Thyroid gland (tissue), 4 donors: ENCODE measurements around the gene SOX4. TPM values are rescaled to one million over a fixed set of nuclear protein-coding genes. Genes with fewer than 3 reads are reported as not detected.
A peak's percentile ranks its signal among the peaks of the same experiment; 100 is the strongest.

Experiments used
- DNase-seq, 2 donors: peaks; one replicate each; pipeline ENCODE4 v3.0.0-alpha.2; 2019
- H3K27ac ChIP-seq, 3 donors: fragments of 200-600 bp; sonication (generic); 1 replicate in 2 of 3; 2 replicates in 1 of 3; pipeline ENCODE4 v1.5.1; 2016 to 2019; ENCODE audit warnings: mild to moderate bottlenecking in 1 of 3, moderate library complexity in 1 of 3
- H3K27me3 ChIP-seq: fragments of 200-600 bp; sonication (generic); one replicate; pipeline ENCODE4 v1.5.1; 2019
- H3K36me3 ChIP-seq, 2 donors: fragments of 200-600 bp; sonication (generic); one replicate each; pipeline ENCODE4 v1.5.1; 2016 to 2019
- H3K4me1 ChIP-seq, 2 donors: fragments of 200-600 bp; sonication (generic); one replicate each; pipeline ENCODE4 v1.5.1; 2017 to 2019
- H3K4me3 ChIP-seq, 3 donors: fragments of 200-600 bp; sonication (generic); replicated peaks in 1 of 3; 1 replicate in 2 of 3; 2 replicates in 1 of 3; pipeline ENCODE4 v1.5.1; 2016; ENCODE audit warnings: mild to moderate bottlenecking in 1 of 3
- H3K9me3 ChIP-seq: fragments of 200-600 bp; sonication (generic); one replicate; pipeline ENCODE4 v1.5.1; 2017
- CTCF ChIP-seq, 6 experiments: fragments of 200-600 bp in 3 of 6; fragments of 450-650 bp in 3 of 6; sonication (generic) in 3 of 6; IDR thresholded peaks; one replicate each; pipeline ENCODE4 v1.5.1; 2016 to 2019; ENCODE audit warnings: antibody characterized with exemption in 6 of 6, mild to moderate bottlenecking in 2 of 6, inconsistent platforms in 1 of 6, moderate library complexity in 1 of 6
- POLR2A ChIP-seq, 2 donors: fragments of 450-650 bp; IDR thresholded peaks; one replicate each; pipeline ENCODE4 v1.6.1; 2017; ENCODE audit warnings: antibody characterized with exemption in 2 of 2, mild to moderate bottlenecking in 2 of 2, moderate library complexity in 1 of 2
- WGBS, 2 donors: methylation state at CpG; one replicate each; pipeline ENCODE4 v1.1.5; 2017; 5-methylcytosine and 5-hydroxymethylcytosine counted together
- intact Hi-C: fragments of 100-400 bp; cut with DNase I; formaldehyde crosslinking; loops from one replicate; pipeline ENCODE4 v1.15.1; 2023
- total RNA-seq, 4 donors: library from RNA; depleted of rRNA; stranded (reverse); fragments of >200 nt; gene quantifications; one replicate each; pipeline ENCODE4 v1.2.3, GENCODE V29; 2016

Gene SOX4
- total RNA-seq, 4 donors from 2014 or later = 10.8 to 20.7 (median 14.7) TPM

DNA sequence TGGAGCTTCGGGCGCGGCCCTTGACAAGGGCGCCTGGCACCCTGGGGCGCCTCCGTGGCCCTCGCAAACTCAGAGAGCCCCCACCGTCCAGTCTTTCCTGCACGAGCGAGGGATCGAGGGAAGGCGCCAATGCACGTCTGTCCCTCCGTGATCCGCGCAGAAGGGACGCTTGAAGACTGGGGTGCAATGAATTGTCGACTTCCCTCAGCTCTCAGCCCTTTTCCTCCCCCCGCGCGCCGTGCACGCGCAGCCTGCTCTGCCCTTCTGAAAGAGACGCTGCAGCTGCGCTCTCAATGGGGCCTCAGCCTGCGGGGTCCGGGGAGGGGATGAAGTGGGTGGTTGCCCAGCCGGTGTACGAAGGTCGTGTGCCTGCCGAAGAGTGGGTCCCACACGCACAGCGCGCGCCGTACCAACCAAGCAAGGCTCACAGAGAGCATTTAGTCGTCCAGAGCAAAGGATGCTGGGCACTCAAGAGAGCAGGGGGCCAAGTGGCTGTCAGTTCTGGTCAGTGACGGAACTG lies 5.5 kb upstream of the SOX4 start:
- 0 to 1% methylated on average over 7 to 18 of the region's 39 CpGs for WGBS, 2 donors

DNA sequence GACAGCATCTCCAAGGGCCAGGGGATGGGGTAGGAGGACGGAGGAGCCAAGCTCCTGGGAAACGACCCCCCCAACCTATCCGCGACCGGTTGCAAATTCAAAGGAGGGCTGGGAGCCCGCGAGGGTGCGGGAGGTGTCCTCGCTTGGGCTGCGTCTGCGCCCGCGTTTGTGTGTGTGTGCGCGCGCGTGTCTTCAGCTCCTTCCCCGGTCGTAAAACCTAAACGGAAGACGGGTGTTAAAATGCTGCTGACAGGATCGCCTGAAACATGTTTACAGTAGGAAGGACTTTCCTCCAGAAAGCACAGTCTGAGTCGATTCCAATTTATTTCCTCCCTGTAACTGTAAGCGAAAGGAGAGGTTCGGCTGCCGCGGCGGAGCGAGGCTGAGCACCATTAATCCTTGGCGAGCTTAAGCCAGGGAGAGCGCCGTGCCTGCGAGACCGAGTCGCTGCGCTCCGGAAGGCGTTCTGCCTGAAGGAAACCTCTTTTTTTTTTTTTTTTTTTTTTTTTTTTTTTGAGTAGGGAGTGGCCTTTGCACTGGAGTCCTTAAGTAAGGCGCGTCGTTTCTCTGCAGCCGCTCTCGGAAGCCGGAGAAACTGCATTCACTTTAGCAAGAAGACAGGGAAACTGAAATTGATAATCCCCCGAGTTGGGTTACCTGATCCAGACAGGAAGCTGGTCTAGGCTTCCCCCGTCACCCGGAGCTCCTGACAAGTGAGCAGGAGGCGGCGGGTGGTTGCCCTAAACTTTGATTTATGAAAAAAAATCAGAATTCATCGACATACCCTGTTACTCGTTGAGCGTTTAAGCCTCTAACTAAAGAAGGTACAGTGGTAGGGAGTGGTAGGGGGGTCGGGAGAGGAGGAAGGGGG lies 4.8 kb upstream of the SOX4 start:
- Histone ChIP-seq H3K9me3 (no peaks in the 10 kb centered on the region), H3K27me3 (no peaks in the 10 kb centered on the region), H3K36me3 (no peaks in the 10 kb centered on the region), H3K4me1 (peaks cover 6 to 10% of the 10 kb centered on the region in 2 donors), H3K27ac (peak overlapping the region; percentile 65 to 80 (median 67)), H3K4me3 (peak overlapping the region; percentile 21 to 85 (median 38))
- peak; percentile 76 to 80 for DNase-seq
- TF ChIP-seq CTCF (IDR thresholded peaks at IDR 0.05) = no peak
- TF ChIP-seq POLR2A (IDR thresholded peaks at IDR 0.05) = peak in 1 of 2 donors; percentile 23
- intact Hi-C loops = loop anchor here (5.0 to 10.0 kb wide), 3 partner anchors 244 to 1021 kb away; no protein-coding TSS in a partner anchor
- WGBS, 2 donors = 0 to 1% methylated on average over 40 to 48 of the region's 53 CpGs

More for the DNA sequence above, 5.5 kb upstream of the SOX4 start:
- no peak for TF ChIP-seq CTCF (IDR thresholded peaks at IDR 0.05)
- no peak for TF ChIP-seq POLR2A (IDR thresholded peaks at IDR 0.05)
- no peaks in the 10 kb centered on the region for H3K27me3 ChIP-seq
- H3K27ac ChIP-seq = peak overlapping the region; percentile 65 to 80 (median 67)
- peak overlapping the region; percentile 21 to 85 (median 38) for H3K4me3 ChIP-seq
- peak; percentile 33 to 55 for DNase-seq
- peaks cover 6 to 10% of the 10 kb centered on the region in 2 donors for H3K4me1 ChIP-seq
- intact Hi-C loops = loop anchor here (5.0 to 10.0 kb wide), 3 partner anchors 243 to 1021 kb away; no protein-coding TSS in a partner anchor
- H3K9me3 ChIP-seq = no peaks in the 10 kb centered on the region
- H3K36me3 ChIP-seq = no peaks in the 10 kb centered on the region

DNA sequence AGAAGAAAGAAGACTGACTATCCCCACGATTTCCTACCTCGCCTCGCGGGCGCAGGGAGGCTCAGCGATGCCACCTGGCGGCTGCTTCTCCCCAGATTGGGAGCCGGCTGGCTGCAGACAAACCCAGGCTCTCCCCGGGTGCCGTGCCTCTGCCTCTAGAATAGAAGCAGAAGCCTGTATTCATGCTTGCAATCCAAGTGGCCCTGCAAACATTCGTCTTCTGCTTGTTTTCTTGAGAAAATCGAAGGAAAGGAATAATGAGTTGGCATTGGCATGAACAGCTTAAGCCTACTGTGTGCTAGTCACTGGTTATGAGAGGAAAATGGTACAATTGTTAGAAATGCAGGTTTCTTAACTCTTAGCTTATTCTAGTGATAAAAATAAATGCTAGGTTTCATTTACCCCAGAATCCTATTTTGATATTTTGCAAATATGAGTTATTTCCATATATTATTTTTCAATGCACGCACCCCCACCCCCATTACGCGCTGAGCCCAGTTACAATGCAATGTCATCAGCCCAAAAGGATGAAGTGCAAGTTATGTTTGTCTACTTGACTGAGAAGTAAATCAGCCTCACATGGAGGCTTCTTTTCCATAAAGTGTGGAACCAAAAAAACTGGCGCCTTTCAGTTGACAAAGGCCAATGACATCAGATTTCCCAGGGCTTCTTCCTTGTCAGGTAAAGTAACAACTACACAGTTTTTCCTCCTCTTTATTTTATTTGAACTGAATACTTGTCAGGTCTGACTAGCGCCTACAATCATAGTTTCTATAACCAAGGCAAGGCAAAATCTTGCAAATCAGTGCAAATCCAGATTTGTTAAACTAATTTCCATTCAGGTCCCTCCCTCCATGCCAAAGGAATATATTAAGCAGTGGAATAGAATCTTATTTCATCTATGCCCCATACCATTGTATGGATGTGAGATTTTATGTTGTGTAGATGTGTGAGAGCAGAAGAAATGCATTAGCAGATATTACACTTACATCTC lies 3.9 kb upstream of the SOX4 start:
- Histone ChIP-seq H3K36me3 (no peaks in the 10 kb centered on the region), H3K27ac (peak overlapping the region; percentile 65 to 80 (median 67)), H3K9me3 (no peaks in the 10 kb centered on the region), H3K4me3 (peak overlapping the region in 2 of 3 donors; percentile 38 to 85), H3K4me1 (peaks cover 6 to 10% of the 10 kb centered on the region in 2 donors), H3K27me3 (no peaks in the 10 kb centered on the region)
- no peak for TF ChIP-seq POLR2A (IDR thresholded peaks at IDR 0.05)
- TF ChIP-seq CTCF (IDR thresholded peaks at IDR 0.05) = peak; percentile 44 to 91 (median 87)
- DNase-seq = peak; percentile 86 to 90
- WGBS, 2 donors = 27% methylated on average over 17 of the region's 17 CpGs
- intact Hi-C loops = loop anchor here (5.0 to 10.0 kb wide), 4 partner anchors 245 to 1022 kb away; no protein-coding TSS in a partner anchor

- intact Hi-C loops = loop anchor here (10.0 kb wide), 1 partner anchor 554 kb away; no protein-coding TSS in a partner anchor
- Histone ChIP-seq H3K9me3 (no peaks in the 10 kb centered on the region), H3K27ac (no peak overlapping the region), H3K36me3 (no peaks in the 10 kb centered on the region), H3K4me3 (no peak overlapping the region), H3K27me3 (no peaks in the 10 kb centered on the region), H3K4me1 (peaks cover 6 to 10% of the 10 kb centered on the region in 2 donors)
- TF ChIP-seq POLR2A (IDR thresholded peaks at IDR 0.05) = no peak
- no peak for DNase-seq
- 91 to 93% methylated on average over 1 of the region's 1 CpG for WGBS, 2 donors
Measured at GRCh38 chr6:21590346-21590745, 3.2 kb upstream of the SOX4 start.

DNA sequence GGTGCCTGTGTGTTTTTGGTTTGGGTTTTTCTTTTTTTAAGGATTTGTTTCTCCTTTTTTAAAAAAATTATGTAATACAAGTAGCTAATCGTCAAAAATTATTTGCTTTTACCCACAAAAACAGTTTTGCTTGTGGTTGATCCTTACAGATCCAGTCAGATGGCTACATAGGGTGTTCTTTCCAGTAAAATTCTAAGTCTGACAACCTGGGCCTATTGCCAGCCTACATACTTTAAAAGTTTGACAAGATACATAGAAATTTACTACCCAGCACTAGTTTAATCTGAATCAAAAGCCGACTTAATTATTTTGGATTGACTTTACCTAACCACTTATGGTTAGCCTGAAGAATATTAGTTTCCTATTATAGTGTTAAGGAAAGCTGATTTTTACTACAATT lies 2.1 kb upstream of the SOX4 start:
- WGBS, 2 donors = 94% methylated on average over 2 of the region's 2 CpGs
- no peak for DNase-seq
- Histone ChIP-seq H3K4me1 (peaks cover 5 to 9% of the 10 kb centered on the region in 2 donors), H3K9me3 (no peaks in the 10 kb centered on the region), H3K27ac (no peak overlapping the region), H3K36me3 (no peaks in the 10 kb centered on the region), H3K4me3 (no peak overlapping the region), H3K27me3 (no peaks in the 10 kb centered on the region)
- TF ChIP-seq POLR2A (IDR thresholded peaks at IDR 0.05) = no peak
- TF ChIP-seq CTCF (IDR thresholded peaks at IDR 0.05) = no peak
- intact Hi-C loops = loop anchor here (10.0 kb wide), 1 partner anchor 553 kb away; no protein-coding TSS in a partner anchor
